DND-41 (cell line): ENCODE results near the gene CTSW.

ENCODE experiments used
- EZH2 ChIP-seq: IDR thresholded peaks from 3 replicates; pipeline ENCODE4 v1.6.1; 2012; ENCODE audit warnings: borderline replicate concordance, low read depth, mild to moderate bottlenecking, moderate library complexity, low read length, inconsistent platforms; ENCODE audit not compliant: severe bottlenecking
- TF ChIP-seq, protein P1 (sequence below): IDR thresholded peaks from 2 replicates; pipeline ENCODE4 v1.5.1; 2012; ENCODE audit warnings: borderline replicate concordance, low read length, moderate library complexity, mild to moderate bottlenecking; ENCODE audit not compliant: poor library complexity, severe bottlenecking; ENCODE audit errors: extremely low read depth

DNA sequence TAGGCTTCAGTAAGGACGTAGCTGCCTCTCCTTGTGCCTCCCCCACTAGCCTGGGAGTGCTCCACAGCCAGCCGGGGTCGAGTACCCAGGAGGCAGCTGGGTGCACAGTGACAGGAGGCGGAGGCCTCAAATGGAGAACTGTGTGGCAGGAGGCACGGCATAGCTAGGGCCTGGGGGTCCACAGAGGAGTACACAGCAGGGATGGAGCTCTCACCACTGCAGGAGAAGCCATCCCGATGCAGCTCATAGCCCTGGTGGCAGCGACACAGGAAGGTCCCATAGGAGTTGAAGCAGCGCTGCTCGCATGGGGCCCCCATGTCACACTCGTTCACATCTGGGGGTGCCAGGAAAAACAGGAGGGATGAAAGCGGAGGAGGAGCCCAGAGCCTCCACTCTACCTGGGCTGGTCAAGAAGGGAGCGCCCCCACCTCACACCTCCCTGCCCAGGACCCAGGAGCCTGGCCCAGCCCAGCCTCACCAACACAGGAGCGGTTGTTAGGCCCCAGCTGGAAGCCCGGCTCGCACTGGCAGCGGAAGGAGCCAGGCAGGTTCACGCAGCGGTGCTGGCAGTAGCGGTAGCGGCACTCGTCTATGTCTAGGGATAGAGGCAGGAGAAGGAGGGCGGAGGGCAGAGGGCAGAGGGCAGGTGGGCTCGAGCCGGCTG, 9.9 kb upstream of the CTSW start:
- TF ChIP-seq, protein P1, sequence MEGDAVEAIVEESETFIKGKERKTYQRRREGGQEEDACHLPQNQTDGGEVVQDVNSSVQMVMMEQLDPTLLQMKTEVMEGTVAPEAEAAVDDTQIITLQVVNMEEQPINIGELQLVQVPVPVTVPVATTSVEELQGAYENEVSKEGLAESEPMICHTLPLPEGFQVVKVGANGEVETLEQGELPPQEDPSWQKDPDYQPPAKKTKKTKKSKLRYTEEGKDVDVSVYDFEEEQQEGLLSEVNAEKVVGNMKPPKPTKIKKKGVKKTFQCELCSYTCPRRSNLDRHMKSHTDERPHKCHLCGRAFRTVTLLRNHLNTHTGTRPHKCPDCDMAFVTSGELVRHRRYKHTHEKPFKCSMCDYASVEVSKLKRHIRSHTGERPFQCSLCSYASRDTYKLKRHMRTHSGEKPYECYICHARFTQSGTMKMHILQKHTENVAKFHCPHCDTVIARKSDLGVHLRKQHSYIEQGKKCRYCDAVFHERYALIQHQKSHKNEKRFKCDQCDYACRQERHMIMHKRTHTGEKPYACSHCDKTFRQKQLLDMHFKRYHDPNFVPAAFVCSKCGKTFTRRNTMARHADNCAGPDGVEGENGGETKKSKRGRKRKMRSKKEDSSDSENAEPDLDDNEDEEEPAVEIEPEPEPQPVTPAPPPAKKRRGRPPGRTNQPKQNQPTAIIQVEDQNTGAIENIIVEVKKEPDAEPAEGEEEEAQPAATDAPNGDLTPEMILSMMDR: no peak
- TF ChIP-seq EZH2: no peak
